HuH-7.5 (cell line): ENCODE data around the gene SETD7.
"Not testable (repeated sequence)": the region's sequence is repeated elsewhere in the genome, so short reads cannot be mapped to it uniquely, and the experiment has no call there.

Experiments
- DNase-seq: peaks from one replicate; pipeline ENCODE4 v3.0.0; 2011; ENCODE audit warnings: low spot score

SETD7 gene

DNA sequence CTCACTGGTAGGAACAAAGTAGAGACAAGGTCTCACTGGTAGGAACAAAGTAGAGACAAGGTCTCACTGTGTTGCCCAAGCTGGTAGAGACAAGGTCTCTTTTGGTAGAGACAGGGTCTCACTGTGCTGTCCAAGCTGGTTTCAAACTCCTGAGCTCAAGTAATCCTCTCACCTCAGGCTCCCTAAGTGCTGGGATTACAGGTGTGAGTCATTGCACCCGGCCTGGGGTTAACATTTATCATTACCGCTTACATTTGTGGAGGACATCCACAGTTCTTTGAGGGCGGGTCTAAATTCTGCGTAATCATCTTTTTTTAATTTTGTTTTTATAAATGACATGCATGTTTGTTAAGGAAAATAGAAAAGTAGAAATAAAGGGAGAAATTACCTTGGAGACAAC, 90.1 kb downstream of the SETD7 start:
- DNase-seq: no peak

DNA sequence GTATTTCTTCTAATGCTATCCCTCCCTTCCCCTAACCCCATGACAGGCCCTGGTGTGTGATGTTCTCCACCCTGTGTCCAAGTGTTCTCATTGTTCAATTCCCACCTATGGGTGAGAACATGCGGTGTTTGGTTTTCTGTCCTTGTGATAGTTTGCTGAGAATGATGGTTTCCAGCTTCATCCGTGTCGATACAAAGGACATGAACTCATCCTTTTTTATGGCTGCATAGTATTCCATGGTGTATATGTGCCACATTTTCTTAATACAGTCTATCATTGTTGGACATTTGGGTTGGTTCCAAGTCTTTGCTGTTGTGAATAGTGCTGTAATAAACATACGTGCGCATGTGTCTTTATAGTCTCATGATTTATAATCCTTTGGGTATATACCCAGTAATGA, 91.5 kb downstream of the SETD7 start:
- not testable (repeated sequence) for DNase-seq

DNA sequence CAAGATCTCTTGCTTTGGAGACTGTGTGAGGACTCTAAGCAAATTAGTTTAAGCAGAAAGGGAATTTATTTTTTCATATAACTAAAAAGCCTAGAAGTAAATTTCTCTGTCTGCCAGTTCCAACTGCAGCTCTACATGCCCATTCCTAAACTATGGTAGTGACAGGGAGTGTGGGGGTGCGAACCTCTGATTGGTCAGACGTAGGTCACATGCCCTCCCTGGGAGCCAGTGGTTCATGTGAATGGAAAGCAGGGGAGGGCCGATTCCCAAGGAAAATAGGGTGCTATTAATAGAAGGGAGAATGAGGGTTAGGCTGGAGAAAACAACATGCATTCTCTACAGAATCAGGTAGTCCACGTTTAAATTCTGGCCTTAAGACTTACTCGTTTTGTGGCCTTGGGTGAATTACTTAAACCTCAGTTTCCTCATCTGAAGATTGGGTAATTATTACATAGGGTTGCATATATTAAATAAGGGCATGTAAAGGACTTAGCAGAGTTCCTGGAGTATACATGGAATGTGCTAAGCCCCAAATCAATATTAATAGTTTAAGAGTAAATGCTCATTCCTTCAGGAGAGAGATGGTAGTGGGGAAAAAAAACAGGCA, 94.9 kb downstream of the SETD7 start:
- DNase-seq: no peak

DNA sequence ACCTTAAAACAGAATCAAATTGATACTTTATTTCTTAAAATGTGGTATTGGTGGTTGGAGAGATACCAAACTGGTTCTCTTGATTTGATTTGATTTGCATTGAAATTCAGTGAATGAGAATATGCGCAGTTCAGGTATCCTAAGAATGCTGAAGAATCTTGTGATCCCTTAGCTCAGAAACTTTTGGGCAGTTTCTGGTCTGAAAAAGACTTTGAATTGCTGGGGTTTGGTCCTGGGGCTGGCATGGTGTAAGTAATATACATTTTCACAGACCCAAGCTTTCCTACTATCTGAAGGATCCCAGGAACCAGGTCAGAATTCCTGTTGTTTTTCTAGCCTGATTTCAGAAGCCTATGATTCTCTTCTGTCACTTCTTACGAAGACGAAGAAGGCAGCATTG, 95.5 kb downstream of the SETD7 start:
- no peak for DNase-seq

DNA sequence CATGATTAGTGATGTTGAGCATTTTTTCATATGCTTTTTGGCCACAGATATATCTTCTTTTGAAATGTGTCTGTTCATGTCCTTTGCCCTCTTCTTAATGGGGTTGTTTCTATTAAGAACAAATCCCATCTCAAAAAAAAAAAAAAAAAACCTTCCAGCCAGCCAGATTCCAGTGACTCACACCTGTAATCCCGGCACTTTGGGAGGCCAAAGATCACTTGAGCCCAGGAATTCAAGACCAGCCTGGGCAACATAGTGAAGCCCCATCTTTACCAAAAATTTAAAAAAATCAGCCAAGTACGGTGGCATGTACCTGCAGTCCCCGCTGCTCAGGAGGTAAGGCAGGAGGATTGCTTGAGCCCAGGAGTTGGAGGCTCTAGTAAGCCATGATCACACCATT, 97.0 kb downstream of the SETD7 start:
- DNase-seq: no peak

DNA sequence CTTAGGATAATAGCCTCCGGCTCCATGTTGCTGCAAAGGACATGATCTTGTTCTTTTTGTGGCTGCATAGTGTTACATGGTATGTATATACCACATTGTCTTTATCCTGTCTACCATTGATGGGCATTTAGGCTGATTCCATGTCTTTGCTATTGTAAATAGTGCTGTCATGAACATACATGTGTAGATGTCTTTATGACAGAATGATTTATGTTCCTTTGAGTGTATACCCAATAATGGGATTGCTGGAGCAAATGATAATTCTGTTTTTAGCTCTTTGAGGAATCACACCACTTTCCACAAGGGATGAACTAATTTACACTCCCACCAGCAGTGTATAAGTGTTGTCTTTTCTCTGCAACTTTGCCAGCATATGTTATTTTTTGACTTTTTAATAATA, 97.5 kb downstream of the SETD7 start:
- DNase-seq: no peak

DNA sequence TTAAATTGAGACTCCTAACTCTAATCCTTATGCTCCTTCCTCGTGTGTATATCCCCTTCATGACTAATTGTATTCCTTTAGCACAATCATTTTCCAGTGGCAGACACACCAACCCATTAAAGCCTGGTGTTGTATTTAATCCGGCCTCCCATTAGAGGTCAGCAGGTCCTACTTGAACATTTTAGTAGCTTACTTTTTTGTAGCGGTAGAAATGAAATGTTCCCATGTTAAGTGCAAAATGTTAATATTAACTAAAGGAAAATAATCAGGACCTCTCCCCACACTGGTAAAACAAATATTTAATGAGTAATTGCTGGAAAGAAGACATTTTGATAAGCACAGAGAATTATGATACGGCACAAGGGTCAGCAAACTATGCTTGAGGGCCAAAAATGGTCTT, 98.7 kb downstream of the SETD7 start:
- DNase-seq: no peak

DNA sequence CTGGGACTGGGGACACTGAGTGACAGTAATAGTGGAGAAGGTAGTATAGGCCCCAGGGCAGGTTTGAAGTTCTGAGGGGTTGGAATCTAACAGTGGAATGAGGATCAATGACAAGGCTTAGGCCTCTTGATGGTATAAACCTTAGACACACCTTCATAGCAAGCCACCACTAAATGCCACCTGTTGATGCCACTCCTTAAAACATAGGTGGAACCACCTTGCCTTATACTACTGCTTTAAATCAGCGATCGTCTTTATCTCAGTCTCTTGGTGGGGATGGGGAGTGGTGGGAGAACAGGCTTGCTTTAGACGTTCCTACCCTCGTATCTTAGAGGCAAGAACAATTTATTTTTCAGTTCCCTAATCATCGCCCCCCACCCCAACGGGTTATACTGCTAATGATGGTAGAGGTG, 100.9 kb downstream of the SETD7 start:
- DNase-seq: no peak

DNA sequence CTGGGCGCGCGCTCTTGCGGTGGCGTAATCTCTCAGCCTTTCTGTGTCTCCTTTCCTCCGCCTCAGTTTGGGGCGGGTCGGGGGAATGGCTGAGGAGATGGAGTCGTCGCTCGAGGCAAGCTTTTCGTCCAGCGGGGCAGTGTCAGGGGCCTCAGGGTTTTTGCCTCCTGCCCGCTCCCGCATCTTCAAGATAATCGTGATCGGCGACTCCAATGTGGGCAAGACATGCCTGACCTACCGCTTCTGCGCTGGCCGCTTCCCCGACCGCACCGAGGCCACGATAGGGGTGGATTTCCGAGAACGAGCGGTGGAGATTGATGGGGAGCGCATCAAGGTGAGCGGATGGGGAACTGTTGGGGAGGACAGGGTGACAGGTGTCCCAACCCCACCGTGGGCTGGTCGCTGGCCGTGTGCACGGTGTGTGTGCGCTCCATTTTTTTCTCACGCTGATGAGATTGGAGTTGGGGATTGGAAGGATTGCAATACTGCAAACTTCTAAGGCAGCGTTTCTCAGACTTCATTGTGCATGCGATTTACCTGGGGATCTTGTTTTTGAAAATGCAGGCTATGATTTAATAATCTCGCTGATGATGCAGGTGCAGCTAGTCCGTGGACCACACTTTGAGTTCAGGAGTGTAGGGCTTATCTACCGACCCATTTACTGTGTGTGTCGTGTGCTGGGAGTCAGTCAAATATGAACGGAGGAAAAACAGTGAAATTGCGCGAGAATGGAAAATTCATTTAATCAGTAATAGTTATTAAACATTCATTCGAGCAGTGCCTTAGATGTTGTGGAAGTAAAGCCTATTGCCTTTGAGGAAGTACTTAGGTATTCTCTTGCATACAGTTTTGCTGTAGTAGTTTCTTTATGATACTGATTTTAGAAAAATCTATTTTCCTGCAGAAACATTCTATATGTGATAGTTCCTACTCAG, 101.6 kb downstream of the SETD7 start, which contains the start of gene RAB33B:
Gene RAB33B, plus strand, starts transcription at position 11 of the 935 bp plus-strand sequence. Its CDS starts 75 bp downstream, at position 86.
- DNase-seq: no peak

DNA sequence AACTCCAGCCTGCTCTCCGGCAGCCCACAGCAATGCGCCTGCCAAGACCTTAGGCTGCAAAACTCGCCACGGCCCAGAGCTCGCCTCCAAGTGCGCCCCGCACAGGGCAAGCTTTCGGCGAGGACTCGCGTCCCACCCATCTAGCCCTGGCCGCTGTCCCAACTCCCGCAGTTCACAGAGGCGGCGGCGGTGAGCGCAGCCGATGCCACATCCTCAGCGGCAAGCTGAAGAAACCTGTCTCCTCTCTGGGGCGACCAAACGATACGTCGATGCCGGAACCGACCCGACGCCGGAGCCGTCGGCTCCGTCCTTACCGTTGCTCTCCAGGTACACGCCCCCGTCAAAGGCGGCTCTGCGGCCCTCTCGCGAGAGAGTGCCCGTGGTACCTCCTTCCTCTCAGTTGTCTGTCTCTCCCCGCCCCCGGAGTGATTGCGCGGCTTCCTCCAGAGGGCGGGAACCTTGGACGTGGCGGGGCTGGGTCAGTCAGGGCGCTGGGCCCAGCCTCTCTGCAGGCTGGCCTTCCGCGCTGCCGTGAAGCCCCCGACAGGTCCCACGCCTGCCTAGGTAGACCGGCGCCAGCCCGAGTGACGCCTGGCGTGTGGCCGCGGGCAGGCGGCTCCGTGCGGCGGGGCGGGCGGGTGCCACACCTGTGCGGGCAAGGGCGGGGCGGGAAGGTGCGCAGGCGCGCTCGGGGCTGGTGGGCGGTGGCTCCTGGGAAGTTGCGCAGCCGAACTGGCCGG, 102.5 kb downstream of the SETD7 start:
- peak; percentile 67 for DNase-seq

DNA sequence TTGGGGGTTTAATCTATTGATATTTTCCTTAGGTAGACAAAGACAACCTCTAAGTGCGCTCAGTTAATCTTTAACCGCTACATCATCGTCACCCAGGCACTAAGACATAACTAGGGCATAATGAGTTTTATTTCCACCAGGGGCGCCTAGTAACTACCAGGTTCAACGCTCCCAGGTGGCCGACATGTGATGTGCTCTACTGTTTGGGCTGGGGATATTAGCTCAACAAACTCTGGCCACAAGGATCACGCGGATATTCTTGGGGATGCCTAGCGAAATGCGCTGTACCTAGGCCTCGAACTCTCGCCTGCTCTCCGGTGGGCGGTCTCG, 103.0 kb downstream of the SETD7 start:
- peak; percentile 70 for DNase-seq

DNA sequence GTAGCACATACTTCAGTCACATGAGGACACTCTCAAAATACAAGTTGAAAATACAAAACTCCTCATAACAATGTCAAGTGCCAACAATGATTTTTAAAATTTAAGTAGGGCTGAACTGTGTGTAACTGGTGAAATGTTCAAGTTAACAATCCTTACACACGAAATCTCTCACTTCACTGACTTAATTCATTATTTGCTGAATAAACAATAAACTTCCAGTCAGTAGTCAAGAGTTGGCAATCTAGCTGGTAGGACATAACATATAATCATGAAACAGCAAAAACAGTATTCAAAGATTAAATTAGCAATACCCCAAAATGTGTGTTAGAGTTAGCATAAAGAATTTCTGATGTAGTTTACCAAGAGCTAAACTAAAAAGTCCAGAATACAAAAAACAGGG, 104.0 kb downstream of the SETD7 start:
- DNase-seq: no peak

DNA sequence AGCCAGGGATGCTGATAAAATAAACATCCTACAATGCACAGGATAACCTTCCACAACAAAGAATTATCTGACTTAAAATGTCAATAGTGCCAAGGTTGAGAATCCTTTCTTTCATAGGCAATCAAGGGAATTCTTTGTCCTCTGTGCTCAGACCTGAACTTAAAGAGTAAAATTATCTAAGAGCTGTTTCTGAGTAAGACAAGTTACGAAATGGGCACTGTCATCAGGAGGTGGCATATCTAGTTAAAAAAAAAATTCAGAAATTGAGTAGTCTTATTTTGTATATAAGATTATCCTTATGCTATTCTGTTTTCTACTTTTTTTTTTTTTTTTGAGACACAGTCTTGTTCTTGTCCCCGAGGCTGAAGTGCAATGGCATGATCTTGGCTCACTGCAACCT, 105.4 kb downstream of the SETD7 start:
- DNase-seq: no peak

DNA sequence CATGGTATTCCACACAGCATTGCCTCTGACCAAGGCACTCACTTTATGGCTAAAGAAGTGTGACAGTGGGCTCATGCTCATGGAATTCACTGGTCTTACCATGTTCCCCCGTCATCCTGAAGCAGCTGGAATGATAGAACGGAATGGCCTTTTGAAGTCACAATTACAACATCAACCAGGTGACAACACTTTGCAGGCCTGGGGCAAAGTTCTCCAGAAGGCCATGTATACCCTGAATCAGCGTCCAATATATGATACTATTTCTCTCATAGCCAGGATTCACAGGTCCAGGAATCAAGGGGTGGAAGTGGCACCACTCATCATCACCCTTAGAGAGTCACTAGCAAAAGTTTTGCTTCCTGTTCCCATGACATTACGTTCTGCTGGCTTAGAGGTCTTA, 108.9 kb downstream of the SETD7 start:
- not testable (repeated sequence) for DNase-seq
